HG02870 (cell line): ENCODE results near the gene GRIK4.

Source experiments
- ATAC-seq: cut with Tn5 transposase; IDR thresholded peaks from one replicate; pipeline ENCODE4 v1.9.1; 2021; ENCODE audit warnings: mild to moderate bottlenecking, moderate library complexity; ENCODE audit not compliant: unreplicated experiment

GRIK4 gene

DNA sequence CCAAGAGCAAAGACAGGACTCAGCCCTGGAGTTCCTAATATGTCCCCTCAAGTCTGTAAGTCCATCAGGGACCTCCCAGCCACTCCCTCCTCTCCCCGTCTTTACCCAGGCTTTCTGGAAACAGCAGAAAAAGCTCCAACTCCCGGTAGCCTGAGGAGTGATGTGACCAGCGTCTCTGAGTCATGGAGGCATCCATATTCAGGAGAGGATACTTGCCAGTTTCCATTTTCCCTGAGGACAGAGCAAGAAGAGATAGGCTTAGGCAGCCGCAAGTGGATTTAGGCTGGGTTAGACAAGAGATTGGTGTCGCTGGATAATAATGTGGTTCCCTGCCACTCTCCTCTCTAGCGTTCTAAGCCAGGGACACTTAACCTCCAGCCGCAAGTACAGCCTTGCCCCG, 206.6 kb downstream of the GRIK4 start:
- ATAC-seq, result no peak

DNA sequence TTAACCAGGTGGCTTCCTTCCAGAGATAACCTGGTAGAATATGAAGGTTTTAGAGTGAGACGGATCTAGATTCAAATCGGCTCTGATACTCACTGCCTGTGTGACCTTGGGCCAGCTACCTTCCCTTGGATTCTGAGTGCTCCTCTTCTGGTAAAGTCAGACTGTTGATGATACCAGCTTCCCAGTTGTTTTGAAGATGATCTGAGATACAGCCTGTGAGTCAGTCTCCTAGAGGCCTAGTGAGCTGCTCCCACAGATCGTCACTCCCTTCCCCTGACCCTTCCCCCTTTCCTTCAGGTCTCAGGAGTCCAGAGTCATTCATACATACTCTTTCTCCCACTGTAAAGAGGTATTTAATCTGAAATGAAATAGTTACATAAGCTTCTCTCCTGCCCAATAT, 207.8 kb downstream of the GRIK4 start:
- ATAC-seq, result no peak

DNA sequence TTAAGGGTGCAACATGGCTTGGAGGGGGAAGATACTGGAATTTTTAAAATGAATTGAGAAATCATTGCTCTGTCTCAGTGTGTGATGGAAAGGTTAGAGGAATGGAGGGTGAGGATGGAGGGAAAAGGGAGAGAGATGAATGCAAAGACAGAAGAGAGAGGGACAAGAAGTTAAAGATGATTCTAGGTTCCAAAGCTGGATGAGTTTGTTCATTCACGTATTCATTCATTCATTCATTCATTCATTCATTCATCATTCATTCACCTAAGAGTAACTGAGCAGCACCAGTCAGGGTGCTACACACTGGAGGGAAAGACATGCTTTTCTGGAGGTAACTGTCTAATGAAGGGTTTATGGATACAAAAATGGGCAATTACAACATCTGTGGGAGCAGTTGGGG, 209.2 kb downstream of the GRIK4 start:
- ATAC-seq, result no peak

DNA sequence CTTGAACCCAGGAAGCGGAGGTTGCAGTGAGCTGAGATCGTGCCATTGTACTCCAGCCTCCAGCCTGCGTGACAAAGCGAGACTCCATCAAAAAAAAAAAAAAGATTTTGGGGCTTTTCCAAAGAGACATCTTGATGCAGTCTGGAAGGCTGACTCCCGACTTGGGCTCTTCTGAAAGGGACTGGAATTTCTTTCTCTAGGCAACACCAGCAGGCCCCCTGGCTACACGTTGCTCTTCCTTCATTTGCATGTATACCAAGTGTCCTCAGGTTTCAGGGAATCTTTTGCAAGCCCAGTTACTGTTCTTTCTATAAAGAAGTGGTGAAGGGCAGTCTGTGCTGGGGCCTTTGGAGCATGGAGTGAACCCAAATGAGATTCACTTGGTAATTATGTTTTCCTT, 211.0 kb downstream of the GRIK4 start:
- ATAC-seq, result no peak

DNA sequence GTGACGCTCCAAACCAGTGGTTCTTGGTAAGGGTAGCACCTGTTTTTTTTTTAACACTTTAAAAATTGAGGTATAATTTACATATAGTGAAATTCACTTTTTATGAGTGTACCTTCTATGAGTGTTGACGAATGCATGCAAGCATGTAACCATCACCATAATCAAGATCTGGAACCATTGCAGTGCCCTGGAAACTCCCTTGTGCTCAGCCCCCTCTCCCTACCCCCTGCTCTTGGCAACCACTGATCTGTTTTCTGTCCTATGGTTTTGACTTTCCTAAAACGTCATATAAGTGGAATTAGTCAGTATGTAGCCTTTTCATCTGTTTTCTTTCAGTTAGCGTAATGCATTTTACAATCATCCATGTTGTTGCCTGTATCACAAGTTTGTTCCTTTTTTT, 212.2 kb downstream of the GRIK4 start:
- ATAC-seq, result no peak

DNA sequence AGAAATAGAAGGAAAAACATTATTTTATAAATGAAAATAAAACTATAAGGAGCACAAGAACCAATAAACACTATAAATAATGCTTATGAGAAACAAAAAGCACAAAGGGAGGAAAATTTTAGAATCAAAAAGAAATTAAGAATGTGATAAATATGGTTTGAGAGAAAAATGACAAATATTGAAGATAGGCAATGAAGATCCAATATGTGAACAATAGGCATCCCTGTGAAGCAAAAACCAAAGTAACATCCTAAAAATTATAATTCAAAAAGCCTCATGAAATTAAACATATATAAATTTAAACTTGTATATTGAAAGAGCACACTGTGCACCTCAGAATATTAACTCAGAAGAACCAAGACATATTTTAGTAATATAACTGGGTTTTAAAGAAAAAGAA, 216.2 kb downstream of the GRIK4 start:
- no peak for ATAC-seq

DNA sequence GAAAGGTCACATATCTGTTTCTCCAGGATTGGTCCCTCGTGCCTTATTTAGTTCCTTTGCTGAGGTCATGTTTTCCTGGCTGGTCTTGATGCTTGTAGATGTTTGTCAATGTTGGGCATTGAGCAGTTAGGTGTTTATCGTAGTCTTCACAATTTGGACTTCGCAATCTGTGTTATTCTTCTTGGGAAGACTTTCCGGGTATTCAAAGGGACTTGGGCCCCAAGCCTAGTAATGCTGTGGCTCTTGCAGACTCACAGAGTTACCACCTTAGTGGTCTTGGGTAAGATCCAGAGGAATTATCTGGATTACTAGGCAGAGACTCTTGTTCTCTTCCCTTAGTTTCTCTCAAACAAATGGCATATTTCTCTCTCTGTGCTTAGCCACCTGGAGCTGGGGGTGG, 223.5 kb downstream of the GRIK4 start:
- no peak for ATAC-seq

DNA sequence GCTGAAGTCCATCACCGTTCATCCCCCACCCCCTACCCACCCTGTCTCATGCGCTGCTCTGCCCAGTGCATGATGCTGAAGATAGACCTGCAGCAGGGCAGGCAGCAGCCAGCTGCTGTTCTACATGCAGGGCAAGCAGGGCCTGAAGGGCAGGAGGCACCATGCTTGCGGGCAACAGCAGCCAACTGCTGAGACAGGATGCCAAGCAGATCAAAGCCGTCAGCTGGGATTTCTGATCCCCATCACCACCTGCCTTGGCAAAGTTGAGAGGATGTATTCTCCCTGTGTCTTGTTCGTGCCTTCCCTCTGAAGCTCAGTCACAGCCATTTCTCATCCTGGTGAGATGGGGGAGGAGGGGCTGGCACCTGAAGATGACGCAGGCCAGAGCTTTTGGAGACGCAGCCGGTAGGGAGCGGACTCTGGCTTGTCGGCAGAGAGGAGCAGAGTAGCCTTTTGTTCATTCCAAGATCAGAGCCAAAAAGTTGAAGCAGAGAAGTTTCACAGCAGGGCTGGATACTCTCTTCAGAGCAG, 227.0 kb downstream of the GRIK4 start:
- ATAC-seq, result no peak

DNA sequence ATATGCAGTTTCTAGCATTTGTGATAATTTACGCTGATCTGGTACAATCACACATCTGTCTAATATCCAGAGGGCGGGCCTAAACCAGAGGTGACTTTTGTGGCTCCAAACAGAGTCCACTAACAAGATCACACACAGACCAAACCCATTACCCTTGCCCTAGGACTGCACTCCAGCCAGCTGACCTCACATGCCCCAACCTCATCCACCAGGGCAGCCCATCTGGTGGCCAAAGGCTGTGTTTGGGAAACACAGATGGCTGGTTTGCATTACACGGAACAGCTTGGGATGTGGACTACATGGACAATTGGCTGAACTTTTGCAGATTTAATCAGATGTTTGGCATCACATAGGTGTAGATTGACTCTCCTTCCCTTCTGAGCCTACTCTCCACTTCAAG, 228.2 kb downstream of the GRIK4 start:
- ATAC-seq, result no peak

DNA sequence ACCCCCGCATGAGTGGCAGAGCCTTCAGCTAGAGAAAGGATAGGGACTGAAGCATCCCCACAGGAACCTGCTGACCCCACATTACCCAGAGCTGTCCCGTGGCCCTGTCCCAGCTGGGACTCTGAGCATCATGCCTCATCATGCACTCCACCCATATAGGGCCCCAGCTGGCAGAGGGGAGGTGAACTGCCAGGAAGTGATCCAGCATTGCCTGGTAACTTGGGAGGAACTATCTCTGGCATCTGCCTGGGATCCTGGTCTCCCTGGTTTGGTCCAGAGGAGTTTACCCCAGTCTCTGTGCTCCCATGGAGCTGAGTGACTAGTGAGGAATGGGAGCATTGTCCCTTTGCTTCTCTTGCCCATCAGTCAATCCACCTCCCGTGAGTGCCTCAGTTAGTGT, 228.8 kb downstream of the GRIK4 start:
- no peak for ATAC-seq

DNA sequence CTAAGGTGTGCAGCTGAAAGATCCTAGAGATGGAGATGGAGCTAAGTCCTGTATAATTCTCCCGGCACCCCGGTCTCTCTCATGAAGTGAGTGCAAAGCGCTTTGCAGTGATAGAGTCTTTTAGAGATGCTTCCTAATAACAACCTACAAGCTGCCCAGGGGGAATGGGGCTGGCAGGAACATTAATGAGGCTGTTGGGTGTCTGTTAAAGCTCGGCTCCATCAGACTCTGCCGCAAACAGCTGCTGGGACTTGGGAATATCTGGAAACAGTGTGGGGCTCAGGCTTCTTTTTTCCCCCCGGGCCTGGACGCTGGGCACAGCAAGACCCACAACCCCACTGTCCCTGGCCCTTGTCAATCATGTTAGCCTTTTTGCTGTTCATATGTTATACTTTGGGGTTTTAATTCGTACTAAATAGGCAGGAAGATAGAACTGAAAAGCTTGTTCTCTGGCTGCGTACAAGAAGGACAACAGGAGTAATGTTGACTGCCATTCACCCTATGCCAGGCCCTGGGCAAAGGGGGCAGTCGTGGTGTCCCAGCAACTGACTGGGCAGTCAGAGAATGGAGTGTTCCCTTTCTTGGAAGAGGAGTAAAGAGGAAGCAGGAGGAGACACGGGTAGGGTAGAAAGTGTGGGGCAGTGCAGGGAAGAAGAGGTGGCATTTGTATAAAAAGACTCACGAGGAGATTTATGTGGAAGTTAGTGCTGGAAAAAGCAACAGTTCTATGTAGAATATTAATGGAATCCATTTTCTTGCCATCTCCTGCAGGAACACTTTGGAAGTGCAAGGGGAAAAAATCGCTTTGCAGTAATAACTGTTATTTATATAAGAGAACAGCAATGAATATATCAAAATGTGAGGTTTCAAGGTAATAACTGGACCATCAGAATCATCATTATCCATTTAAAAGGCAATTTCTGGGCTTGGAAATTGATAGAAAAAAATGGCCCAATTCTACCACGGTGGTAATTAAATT, 232.8 kb downstream of the GRIK4 start:
- no peak for ATAC-seq

DNA sequence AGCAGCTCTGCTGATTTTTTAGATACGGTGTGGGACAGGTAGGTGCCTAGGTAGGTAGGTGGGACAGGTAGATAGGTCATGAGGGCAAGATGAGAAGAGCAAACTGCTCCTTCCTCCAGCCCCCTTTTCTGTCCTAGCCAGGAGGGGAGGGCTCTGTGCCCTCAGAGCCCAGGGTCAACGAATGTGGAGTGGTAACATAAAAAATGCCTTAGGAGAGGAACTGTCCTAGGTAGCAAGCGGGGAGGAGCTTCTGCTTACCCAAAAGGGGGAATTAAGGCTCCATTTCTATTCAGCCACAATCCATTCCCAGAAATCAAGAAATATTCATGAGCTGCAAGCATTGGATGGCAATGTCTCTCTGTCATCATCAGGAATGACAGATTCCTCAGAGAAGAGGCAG, 234.8 kb downstream of the GRIK4 start:
- ATAC-seq, result no peak

DNA sequence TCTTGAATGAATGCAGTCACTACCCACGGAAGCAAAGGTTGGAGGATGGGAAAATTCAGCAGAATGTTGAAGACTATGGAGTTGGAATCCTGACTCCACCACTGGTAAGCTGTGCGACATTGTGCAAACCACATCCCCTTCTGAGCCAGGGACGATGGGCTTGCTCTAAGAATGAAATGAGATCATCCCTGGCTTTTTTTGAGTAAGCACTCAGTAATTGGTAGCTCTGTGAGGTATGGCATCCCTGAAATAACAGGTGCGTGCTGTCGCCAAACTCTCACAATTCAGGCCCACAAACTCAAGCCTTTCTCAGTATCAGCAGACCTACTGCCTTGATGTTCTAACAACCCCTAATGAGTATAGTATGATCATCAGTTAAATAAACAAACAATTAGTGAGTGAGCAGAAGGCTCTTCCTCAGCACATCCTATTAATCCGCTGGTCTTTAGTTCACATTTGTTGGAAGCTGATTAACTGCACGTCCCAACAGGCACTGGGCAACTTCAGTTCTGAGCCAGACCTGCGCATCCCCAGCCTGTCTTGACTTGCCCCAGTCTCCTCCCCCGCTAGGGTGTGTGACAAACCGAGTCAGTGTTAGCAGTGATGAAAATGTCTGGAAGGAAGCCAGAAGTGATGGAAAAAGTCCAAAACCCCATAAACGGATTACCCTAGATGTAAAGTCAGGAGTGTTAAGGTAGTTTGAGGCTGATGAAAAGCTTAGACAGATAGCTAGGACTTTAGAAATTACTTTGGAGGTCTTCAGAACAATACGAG, 235.5 kb downstream of the GRIK4 start:
- ATAC-seq, result no peak

DNA sequence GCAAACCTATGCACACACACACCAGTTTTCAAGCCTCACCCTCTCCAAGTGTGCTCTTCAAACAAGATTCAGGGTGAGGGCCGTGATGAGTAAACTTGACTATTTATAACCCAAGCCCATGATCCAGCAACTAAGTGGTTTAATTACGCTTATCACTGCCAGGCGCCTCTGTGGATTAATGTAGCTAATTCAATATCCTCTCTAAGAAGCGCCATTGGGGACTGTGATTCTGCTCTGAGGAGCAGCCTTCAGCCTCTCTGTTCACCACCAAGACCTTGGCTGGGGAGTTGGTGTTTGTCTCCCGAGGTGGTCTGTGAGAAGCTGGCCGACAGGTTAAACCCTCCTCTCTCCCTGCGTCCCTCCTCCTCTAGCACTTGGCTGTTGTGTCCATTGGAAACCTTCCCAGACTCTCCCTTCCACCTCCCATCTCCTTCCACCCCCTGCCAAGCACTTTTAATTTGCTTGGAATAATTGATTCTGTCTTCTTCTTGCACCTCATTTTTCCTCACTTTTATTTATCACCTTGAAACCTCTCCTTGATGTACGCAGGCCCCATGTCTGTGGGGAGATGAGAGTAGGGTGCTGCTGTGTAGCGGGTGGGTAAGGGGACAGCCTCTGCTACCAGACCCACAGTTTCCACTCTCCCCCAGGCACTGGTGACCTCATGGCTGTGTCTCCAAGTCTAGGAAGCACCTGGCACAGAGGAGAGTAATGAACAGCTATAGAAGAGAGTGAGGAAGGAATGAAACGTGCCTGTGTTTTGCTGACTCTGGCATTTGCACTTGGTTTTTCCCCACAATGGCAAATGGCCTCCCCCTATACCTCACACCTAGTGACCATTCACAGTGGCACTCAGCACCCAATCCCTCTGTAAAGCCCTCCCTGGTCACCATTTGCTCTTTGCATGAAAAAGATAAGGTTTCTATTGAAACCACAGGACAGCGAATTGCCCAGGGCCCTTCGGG, 236.6 kb downstream of the GRIK4 start:
- ATAC-seq, result no peak

DNA sequence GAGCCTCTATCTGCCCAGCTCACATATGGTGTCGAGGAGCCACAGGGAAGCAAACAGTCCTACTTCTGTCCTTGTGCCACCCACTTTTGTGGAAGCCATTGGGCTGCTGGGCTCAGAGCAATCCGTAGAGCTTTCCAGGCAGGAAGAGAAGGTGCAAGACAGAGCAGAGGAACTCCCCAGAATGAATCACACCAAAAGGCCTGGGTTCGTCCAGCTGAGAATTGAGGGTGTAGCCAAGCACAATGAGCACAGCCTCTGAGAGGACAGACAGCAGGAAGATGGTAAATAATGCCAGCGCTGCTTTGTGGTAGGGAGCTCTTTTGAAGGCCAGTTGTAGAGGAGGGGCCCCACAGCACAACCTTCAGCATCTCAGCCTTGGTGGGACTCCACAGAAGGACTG, 237.8 kb downstream of the GRIK4 start:
- ATAC-seq, result no peak

DNA sequence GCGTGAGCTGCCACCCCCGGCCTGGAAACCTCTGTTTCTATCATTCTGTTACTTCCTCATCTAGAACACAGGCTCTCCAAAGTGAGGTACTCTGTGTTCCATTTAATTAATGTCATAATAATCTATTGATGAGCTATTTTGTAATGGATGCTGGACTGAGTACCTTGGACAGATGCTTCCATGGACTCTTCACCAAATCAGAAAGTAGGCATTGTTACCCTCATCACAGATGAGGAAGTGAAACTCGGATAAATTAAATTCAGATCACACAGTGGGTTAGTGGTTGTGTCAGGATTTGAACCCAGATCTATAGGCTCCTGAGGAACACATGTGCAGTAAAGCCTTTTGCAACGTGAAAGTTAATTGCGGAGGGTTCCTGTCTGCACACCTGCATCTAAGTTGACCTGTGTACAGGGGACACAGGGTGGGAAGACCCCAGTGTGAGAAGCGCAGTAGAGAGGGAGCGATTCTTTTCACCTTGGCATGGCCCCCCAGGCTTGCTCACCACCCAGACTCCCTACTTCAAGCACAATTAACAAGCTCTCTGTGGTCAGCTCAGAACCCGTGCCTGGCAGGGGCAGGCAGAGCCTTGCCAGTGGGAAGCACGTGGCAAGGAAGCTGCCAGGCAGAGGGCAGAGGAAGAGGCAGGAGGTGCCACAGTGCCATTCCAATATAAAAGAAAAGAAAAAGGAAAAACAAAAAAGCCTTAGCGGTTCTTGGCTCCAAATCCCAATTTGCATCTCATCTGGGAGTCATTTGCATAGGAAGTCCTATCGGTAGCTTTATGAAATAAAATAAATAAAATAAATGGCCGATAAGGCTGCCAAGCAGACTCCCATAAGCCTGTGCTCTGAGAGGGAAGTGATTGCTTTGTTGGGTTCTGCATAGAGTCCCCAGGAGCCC, 239.3 kb downstream of the GRIK4 start:
- no peak for ATAC-seq

DNA sequence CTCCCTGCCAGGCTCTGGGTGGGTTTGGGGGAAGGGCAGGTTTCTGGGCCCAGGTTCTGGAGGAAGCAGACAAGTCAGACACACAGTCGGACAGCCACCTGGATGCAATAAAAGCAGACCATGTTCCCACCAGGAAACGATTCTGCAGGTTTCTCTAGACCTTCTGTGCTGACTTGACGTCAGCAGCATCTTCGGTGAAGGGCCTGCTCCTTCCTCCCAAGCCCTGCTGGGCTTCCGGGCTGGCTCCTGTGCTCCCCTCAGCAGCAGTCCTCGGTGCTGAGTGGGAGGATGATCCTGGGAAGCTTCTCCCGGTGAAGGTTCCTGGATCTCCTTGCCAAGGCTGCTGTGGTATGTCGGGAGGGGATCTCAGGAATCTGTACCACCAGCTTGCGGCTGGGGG, 240.0 kb downstream of the GRIK4 start:
- ATAC-seq, result no peak

DNA sequence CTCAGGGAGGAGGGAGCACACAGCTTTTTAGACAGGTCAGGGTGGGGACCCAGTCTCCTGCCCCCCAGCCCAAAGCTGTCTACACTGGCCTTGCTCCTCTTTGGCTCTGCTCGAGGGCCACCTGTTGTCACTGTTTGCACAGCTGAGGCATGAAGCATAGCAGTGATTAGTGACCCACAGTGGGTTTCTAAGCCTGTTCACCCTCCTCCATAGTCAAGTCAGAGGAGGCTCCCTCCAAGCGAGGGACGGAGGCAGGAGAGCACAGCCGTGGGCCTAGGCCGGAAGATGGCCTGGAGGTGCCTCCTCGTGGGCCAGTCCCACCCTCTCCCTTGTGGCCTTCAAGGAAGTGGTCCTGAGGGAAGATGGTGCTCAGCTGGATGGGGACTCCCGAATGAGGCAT, 241.1 kb downstream of the GRIK4 start:
- no peak for ATAC-seq

DNA sequence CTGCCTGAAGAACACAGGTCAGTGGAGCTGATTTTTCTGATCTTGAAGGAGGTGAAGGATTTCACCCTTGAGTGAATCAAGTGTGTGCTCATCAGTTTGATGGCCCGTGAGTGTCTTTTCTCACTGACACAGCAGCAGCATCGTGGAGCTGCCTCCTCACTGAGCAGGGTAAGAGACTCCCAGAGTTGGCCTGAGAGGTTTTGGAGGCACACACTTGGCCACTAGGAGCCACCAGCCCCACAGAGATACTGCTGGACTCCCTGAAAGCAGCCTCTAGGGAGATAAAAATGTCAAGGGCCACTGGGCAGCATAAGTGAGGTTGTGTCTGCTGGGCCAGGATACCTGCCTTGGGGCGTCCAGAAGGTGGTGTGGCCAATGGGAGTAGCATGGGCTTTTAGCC, 245.4 kb downstream of the GRIK4 start:
- ATAC-seq, result no peak

DNA sequence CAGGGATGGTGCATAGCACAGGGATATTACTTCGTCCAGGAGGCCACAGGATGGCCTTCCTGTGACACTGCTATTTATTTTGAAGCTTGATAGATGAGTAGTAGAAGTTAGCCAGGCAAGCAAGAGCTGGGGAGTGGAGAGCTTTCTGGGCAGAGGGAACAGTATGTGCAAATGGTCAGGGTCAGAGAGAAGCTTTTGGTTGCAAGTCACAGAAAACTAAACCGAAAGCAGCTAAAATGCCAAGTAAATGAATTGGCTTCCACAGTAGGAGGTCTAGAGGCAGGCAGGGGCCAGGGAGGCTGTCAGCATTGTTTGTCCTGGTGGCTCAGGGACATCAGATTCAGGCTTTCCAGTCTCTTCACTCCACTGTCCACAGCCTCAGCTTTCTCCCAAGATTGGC, 247.5 kb downstream of the GRIK4 start:
- ATAC-seq, result no peak
